GM19025 (cell line): Measurements from ENCODE around the gene SMIM1.
"Not testable (repeated sequence)": the region's sequence is repeated elsewhere in the genome, so short reads cannot be mapped to it uniquely, and the experiment has no call there.

ENCODE experiments used
- ATAC-seq: cut with Tn5 transposase; IDR thresholded peaks from one replicate; pipeline ENCODE4 v1.9.1; 2021; ENCODE audit warnings: mild to moderate bottlenecking, low read depth, moderate library complexity; ENCODE audit not compliant: unreplicated experiment

SMIM1 gene

DNA sequence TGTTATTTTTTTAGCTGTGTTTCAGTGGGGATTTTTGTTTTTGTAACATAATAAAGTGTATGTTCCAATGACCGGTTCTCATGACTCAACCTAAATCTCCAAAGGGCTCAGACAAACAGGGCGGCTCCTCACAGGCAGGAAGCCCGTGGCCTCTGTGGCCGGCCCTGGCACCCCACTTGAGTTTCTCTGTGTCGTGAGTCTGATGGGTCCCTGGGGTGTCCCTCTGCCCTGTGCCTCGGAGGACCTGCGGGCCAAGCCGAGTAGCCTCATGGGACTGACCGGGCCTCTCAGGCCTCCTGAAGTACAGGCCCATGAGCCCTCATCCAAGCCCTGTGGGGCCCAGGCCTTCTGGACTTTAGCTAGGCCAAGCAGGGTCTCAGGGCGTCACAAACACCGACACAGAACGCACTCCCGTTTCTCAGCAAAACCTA lies 36.4 kb upstream of the SMIM1 start:
- ATAC-seq = no peak

DNA sequence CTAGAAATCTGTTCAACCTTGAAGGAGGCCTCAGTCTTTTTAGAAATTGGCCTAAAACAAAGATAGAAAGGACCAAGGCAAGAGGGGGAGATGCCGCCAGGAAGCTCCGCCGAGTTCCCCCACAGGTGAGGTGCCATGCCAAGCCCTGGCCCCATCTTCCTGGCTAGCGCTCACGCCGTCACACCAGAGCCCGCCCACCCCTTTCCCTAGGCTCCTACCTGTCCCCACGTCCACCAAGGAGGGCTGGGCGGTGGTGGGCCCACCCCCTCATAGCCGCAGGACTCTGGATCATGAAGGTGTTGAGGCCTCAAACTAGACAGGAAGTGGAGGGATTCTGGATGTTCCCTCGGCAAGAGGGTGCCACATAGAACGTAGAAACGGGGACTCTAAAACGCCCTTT lies 35.8 kb upstream of the SMIM1 start:
- ATAC-seq = no peak

DNA sequence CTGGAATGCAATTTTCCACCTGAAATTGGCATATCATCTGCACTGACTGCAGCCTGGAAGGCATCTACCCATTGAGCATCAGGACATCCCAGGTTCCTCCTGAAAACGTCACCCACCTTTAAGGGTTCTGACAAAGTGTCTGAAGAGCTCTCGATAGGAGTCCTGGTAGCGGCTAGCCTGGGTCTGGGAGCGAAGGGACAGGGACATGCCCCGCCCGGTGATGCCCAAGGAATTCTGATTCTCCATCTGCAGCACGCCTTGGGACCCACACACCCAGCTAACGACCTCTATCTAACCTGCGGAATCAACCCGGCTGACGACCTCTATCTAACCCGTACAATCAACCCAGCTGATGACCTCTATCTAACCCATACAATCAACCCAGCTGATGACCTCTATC lies 33.6 kb upstream of the SMIM1 start:
- no peak for ATAC-seq

DNA sequence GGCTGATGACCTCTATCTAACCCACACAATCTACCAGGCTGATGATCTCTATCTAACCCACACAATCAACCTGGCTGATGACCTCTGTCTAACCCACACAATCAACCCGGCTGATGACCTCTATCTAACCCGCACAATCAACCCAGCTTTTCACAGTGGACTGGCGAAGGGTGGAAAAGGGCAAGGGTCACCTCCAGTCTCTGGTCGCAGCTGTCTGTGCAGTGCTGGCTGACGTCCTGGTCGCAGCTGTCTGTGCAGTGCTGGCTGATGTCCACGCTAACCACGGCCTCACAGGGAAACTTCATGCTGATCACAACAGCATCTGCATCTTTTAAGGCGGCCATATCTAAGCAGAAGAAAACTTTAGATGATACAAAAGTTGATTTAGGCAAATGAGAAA lies 32.5 kb upstream of the SMIM1 start:
- ATAC-seq = no peak

DNA sequence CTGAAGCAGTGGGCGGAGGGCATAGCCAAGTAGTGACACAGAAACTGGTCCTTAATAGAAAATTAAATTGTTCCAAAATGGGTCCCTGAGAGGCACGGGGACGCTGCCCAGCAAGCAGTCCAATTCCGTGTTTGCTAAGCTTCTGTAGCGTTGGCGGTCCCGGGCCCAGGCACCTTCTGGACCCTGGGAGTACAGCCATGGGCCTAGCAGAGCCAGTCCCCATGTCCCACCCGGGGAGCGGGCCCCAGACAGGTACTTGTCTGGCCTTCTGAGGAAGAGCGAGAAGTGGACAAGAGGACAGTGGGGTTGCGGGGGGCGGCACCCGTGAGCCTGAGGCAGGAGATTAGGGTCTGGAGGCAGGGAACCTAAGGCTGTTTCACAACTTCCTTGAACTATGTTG lies 31.8 kb upstream of the SMIM1 start:
- no peak for ATAC-seq

DNA sequence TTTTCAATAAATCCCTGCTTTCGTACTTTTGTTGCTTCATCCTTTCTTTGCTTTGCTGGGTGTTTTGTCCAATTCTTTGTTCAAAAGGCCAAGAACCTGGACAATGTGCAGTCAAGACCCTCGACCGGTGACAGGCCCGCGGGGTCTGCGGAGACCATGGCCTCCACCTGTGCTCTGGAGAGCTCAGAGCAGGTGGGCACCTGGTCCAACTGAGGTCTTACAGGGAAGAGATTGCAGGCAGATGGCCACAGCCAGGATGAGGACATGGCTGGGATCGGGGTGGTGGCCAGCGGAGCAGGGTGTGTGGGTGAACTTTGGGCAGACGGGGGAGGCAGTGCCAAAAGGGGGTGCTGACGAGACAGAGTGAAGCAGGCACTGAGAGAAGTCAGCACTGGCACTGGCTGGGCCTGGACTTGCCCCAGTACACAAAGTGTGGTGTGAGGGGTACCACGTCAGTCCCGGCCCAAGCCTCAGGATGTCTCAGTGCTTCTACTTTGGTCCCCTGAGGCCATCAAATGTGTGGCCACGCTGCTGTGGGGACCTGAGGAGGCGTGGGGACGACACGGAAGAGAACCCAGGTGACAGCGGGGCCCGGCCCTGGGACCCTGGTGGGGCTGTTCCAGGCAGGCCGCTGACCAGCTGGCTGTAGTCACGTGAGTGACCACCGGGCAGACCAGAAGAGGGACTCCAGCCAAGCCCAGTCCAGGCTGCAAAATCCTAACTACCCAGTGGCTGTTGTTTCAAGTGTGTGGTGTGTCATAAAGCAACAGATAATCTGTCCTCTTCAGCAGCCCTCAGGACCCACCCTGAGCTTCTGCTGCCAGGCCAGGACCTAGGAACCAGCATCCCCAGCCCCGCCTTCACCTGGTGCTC lies 30.7 kb upstream of the SMIM1 start:
- ATAC-seq = no peak

- ATAC-seq = no peak
These were observed 29.9 kb upstream of the SMIM1 start for GRCh38 chr1:3742439-3743298.

DNA sequence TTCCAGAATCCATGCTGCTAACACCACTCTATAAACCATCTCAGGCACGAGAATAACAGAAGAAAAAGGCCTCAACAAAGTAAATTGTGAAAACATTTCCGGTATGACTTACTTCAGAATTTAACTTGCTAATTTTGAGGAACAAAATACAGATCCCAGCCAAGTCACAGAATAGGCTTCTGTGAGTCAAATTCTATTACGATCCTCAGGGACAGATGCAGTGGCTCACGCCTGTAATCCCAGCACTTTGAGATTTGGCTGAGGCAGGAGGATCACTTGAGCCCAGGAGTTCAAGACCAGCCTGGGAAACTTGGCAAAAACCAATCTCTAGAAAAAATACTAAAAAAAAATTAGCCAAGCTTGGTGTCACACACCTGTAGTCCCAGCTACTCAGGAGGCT lies 29.1 kb upstream of the SMIM1 start:
- ATAC-seq = no peak

DNA sequence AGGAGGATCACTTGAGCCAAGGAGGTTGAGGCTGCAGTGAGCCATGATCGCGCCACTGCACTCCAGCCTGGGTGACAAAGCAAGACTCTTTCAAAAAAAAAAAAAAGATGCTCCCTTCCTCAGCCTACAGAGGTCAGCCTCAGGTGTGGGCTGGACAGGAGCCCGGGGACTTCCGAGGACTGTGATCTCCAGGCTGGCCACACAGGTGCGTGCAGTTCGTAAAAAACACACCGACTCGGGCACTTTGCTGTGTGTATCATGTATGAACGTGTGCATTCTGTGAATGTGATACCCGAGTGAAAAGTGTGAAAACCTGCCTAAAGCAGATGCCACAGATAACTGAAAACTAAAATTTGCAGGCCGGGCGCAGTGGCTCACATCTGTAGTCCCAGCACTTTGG lies 28.7 kb upstream of the SMIM1 start:
- ATAC-seq = no peak

- no peak for ATAC-seq
These were observed 27.9 kb upstream of the SMIM1 start for GRCh38 chr1:3744646-3745045.

- no peak for ATAC-seq
These were observed 27.5 kb upstream of the SMIM1 start for GRCh38 chr1:3745071-3745470.

DNA sequence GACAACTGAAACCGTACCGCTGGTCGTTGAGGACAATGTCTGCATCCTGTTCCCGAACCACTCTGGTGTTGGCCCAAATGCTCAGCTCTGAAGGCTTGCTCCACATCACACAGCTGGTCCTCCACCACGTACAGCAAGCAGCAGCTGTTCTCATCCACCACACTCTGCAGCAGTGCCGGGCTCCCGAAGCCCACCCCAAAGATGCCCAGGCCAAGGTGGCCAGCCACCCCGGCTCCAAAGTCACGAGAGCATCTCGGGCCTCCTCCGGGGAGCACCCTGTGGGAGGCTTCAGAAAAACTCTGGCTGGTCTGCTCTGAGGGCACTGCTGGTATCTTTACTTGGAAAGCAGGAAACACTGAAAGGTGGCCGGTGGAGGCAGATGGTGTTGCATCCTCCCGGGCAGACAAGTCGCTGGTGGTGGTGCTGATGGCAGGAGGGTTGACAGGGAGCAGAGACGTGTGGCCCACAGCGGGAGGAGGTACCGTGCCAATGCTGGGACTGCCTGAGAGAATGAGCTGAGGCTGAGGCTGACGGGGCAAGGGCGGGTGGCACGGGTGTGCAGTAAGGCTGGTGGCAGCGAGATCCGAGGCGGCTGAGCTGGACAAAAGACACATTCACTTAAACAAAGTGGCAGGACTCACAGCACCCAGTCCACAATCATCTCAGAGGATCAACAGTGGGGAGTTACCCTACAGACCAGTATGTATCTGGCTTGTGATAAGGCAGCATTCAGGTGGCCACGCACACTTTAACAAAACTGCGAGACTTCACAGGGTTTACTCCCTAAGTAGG lies 26.8 kb upstream of the SMIM1 start:
- ATAC-seq = no peak

DNA sequence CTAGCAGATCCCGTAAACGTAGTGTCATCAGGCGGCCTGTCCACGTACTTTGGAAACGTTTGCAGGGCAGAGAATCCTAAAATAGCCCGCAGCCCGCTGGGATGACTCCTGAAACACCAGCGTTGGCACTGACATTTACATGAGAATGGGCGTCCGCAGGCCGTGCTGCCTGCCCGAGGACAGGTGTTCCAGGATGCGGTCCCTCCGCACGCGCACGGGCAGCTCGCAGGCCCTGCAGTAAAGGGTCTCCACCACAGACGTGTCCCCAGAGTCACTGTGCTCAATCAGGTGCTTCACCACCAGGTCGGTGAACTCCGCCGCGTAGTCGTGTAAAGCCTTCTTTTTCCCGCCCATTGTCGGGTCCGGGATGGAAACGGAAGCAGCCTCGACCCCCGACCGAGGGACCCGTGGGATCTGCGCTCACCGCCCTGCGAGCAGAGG lies 26.1 kb upstream of the SMIM1 start:
- no peak for ATAC-seq

GRCh38 chr1:3746830-3747521 lies 25.6 kb upstream of the SMIM1 start:
- ATAC-seq = peak; percentile 73

GRCh38 chr1:3747522-3747848 lies 25.1 kb upstream of the SMIM1 start:
- ATAC-seq = no peak

DNA sequence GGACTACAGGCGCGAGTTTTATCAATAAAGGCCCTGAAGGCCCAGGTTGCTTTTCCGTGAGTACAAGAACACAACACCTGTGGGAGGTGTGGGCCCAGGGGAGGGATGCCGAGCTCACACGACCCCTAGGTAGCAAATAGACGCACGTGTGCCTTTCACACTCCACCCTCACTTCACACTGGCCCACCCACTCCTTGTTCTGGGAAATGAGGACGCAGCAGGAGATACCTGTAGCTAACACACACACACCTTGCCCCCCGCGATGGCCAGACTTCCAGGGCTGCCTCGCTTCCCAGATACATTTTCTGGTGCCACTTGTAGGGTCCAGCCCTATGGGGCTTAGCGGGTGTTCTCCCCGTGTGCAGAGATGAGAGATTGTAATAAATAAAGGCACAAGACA lies 24.6 kb upstream of the SMIM1 start:
- ATAC-seq = no peak

GRCh38 chr1:3748316-3748900 lies 24.1 kb upstream of the SMIM1 start:
- not testable (repeated sequence) for ATAC-seq

GRCh38 chr1:3749512-3749911 lies 23.0 kb upstream of the SMIM1 start:
- no peak for ATAC-seq

DNA sequence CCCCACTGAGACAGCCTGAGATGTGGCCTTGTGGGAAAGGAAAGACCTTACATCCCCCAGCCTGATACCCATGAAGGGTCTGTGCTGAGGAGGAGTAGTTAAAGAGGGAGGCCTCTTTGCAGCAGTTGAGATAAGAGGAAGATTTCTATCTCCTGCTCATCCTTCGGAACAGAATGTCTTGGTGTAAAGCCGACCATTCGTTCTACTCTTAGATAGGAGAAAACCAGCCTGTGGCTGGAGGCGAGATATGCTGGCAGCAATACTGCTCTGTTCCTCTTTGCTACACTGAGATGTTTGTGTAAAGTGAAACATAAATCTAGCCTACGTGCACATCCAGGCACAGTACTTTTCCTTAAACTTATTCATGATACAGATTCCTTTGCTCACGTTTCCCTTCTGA lies 21.8 kb upstream of the SMIM1 start:
- no peak for ATAC-seq

DNA sequence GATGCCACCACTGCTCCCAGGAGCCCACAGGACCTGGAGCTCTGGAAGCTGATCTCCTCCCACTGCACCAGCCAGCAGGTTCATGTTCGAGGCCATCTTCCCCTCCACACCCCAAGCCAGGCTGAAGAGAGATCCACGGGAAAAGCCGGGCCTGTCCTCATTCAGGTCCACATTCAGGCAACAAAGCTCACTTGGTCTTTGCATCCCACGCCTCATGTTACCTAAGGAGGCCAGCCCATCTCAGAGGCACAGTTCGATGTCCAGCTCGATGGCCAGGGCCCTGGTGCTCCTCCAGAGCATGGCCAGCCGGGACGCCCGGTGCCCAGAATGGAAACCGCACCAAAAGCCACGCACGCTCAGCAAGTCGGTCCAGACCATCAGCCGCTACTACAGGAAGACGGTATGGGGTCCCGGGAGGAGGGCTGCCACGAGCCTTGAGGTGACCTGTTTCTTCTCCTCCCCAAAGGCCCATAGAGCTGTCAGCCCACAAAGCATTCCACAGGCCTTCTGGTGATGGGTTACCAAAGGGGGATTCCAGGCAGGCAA lies 20.1 kb upstream of the SMIM1 start, which contains the start of gene CCDC27:
Gene CCDC27, plus strand, starts transcription at position 51 of the 546 bp plus-strand sequence. Its CDS starts 32 bp downstream, at position 83.
- ATAC-seq = no peak
